GM18505 (cell line): Measurements from ENCODE around the gene KCTD15.

Source experiments
- ATAC-seq: cut with Tn5 transposase; IDR thresholded peaks from one replicate; pipeline ENCODE4 v1.9.1; 2021; ENCODE audit not compliant: unreplicated experiment
- POLR2A ChIP-seq: IDR thresholded peaks from 4 replicates; pipeline ENCODE4 v1.6.1; 2011; ENCODE audit warnings: borderline replicate concordance; ENCODE audit not compliant: insufficient read depth, insufficient read length; ENCODE audit errors: extremely low read depth

KCTD15 gene

GRCh38 chr19:33797802-33798671 lies 1.4 kb downstream of the KCTD15 start:
- TF ChIP-seq POLR2A, result no peak
- no peak for ATAC-seq

GRCh38 chr19:33798681-33799111 lies 2.0 kb downstream of the KCTD15 start:
- TF ChIP-seq POLR2A, result no peak
- no peak for ATAC-seq

DNA sequence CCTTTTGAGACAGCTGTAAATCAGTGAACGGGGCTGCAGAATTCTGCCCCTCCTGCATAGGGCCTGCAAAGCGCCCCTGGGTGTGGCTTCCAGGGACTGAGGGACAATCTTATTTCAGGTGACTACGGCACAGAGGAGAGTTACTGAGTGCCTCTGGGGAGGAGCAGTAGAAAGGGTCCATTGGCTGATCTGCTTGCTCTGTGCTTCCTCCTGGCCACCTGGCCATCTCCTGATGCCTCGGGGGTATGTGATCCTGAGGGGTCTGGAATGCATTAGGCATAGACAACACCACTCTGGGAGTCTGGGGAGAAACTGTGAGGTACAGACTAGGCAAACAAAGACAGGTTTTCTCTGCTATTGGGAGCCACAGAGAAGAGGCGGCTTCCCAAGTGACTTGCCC lies 2.8 kb downstream of the KCTD15 start:
- TF ChIP-seq POLR2A, result no peak
- no peak for ATAC-seq

DNA sequence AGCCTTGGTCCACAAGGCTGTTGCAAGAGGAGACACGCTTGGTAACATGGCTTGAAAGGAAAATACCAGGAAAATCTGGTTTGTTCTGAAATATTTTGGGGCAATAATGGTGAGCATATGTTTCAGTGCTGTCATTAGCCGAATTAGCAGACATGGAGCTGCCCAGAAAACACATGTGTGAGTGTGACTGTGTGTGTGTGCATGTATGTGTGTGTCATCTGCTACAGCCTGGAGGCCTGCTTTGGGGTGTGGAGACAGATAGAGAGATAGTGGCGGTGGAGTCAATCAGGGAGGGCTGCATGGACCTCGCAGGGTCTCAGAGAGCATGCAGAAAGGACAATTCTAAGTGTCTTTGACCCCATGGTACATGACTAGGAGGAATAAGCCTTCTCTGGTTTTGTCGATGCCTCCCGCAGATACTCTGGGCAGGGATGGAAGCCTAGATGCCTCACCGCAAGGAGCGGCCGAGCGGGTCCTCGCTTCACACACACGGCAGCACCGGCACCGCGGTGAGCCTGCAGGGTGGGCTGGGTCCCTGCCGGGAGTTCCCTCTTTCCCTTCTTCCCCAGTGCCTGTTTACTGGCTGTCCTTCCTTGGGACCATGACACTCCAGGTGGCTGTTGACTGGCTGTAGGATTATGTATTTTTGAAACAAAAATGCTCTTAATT lies 3.5 kb downstream of the KCTD15 start:
- no peak for TF ChIP-seq POLR2A
- no peak for ATAC-seq

- no peak for TF ChIP-seq POLR2A
- ATAC-seq, result no peak
Observed at GRCh38 chr19:33801411-33801810, 4.7 kb downstream of the KCTD15 start.

GRCh38 chr19:33802001-33802400 lies 5.3 kb downstream of the KCTD15 start:
- ATAC-seq, result no peak
- TF ChIP-seq POLR2A, result no peak

GRCh38 chr19:33802801-33803200 lies 6.1 kb downstream of the KCTD15 start:
- no peak for ATAC-seq

DNA sequence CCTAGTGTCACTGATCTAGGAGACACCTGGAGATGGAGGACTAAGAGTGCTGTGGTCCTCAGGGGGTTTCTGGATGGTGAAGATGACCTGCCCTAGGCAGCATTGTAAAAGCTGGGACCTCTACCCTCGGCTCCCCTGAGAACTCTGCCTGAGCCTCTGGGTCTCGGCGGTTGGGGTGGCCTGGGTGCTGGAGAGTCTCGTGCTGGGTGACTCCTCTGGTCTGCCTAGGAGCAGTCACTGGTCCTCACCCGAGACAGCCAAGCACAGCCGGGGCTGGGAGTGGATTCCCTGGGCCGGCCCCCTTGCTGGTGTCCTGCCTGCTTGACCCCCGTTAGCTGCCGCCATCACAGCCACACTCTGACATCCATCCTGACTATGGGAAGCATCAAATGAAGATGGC lies 6.7 kb downstream of the KCTD15 start:
- TF ChIP-seq POLR2A, result no peak
- no peak for ATAC-seq

More at GRCh38 chr19:33802801-33803200, 6.1 kb downstream of the KCTD15 start:
- no peak for TF ChIP-seq POLR2A

GRCh38 chr19:33804021-33804799 lies 7.5 kb downstream of the KCTD15 start:
- ATAC-seq, result no peak
- TF ChIP-seq POLR2A, result no peak

- ATAC-seq, result no peak
- no peak for TF ChIP-seq POLR2A
Observed at GRCh38 chr19:33805313-33805712, 8.6 kb downstream of the KCTD15 start.

DNA sequence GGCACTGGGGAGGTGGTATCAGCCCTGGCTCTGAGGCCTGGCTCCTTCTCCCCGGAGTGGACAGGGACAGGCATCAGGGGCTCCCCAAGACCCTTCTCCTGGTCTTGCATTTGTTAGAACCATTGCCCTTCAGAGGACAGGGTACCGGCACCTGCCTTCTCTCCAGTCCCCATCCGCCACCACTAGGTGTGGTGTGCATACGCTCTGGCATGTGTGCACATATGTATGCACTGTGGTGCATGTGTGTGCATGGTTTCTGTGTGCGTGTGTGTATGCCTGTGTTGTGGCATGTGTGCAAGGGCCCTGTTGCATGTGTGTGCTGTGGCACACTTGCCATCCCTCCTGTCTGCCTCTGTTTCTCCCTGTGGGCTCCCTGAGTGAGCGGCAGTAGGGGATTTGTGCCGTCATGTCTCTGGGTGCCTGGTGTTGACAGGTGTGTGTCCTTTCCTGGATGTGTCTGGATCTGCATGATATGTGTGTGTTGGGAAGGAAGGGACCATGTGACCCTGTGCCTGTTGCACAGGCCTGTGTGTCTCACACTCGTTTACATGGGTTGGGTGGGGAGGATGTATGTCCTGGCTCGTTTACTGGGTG lies 9.3 kb downstream of the KCTD15 start:
- no peak for TF ChIP-seq POLR2A
- ATAC-seq, result no peak

GRCh38 chr19:33806434-33806881 lies 9.8 kb downstream of the KCTD15 start:
- TF ChIP-seq POLR2A, result no peak
- no peak for ATAC-seq

DNA sequence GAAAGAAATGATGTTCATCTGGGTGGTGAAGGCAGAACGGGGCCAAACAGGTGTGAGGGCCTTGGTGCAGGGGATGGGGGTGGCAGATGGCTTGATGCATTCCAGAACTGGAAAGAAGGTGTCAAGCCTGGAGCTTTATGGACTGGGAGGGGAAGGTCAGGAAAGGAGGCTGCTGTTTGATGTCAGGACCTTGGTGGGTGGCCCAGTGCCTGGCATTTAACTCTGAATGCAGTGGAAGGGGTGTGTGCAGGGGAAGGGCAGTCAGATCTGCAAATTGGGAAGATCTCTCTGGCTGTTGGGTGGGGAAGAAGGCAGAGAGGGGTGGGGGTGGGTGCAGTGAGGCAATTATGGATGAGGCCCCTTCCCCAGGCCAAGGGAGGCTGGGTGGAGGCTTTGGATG lies 11.7 kb downstream of the KCTD15 start:
- TF ChIP-seq POLR2A, result no peak
- no peak for ATAC-seq
